K562 (cell line): ENCODE measurements around the gene RSRC1. TPM values are rescaled to one million over a fixed set of nuclear protein-coding genes. Genes with fewer than 3 reads are reported as not detected.

Source experiments
- ATAC-seq: fragments of 200-7000 bp; cut with Tn5 transposase; 3 replicates; pipeline ENCODE4 v1.9.1; 2020; ENCODE audit warnings: moderate library complexity
- BruUV-seq: library from RNA; stranded (reverse); fragments of 400-500 nt; replicated peaks from 2 replicates; lab custom pipeline; 2021; lab: Mats Ljungman, UMichigan
- CTCF ChIA-PET: fragments of 300-600 bp; formaldehyde crosslinking; extraction: SDS; loops from one replicate; lab custom pipeline; 2021; ENCODE audit warnings: low intra/inter-chr PET ratio; lab: Yijun Ruan, JAX
- POLR2A ChIA-PET: fragments of 300-600, 350-650 bp; sonication (Branson Sonifier 250); formaldehyde crosslinking; extraction: SDS; loops from one replicate; lab custom pipeline; 2021; ENCODE audit warnings: antibody characterized with exemption, inconsistent platforms; lab: Yijun Ruan, JAX
- DNase-seq, 4 experiments: peaks; one replicate each; pipeline versions ENCODE4 v3.0.0 to v3.0.0-alpha.2; 2011 to 2018; ENCODE audit warnings: low spot score in 3 of 4, mixed read lengths in 3 of 4; ENCODE audit errors: extremely low read depth in 1 of 4
- FAIRE-seq: peaks from 2 replicates; lab custom pipeline; 2011; peaks lifted over from hg19 to GRCh38; lab: Jason Lieb, UNC
- H2AFZ ChIP-seq: 2 replicates; pipeline ENCODE4 v1.6.0; 2011; ENCODE audit warnings: low read depth, low read length, control low read depth, inconsistent platforms
- H3K27ac ChIP-seq: fragments of 200-600 bp; 3 replicates; pipeline ENCODE4 v1.8.0; 2011; ENCODE audit warnings: low read depth, mild to moderate bottlenecking, control low read depth, inconsistent platforms, low read length, moderate library complexity, mixed read lengths; ENCODE audit errors: extremely low read depth
- H3K27me3 ChIP-seq, 2 experiments: fragments of 300-600 bp in 1 of 2; 2 replicates in 1 of 2; 3 replicates in 1 of 2; pipeline versions ENCODE4 v1.6.0 to v1.8.0; 2011; ENCODE audit warnings: inconsistent platforms in 2 of 2, low read length in 2 of 2, mild to moderate bottlenecking in 1 of 2, mixed read lengths in 1 of 2, moderate library complexity in 1 of 2; ENCODE audit not compliant: control insufficient read depth in 2 of 2, insufficient read depth in 2 of 2
- H3K36me3 ChIP-seq: fragments of 300-600 bp; 3 replicates; pipeline ENCODE4 v1.8.0; 2011; ENCODE audit warnings: mild to moderate bottlenecking, low read length, inconsistent platforms; ENCODE audit not compliant: control insufficient read depth, insufficient read depth
- H3K4me1 ChIP-seq, 2 experiments: fragments of 200-600 bp in 1 of 2; replicated peaks in 1 of 2; 2 replicates in 1 of 2; 3 replicates in 1 of 2; pipeline versions ENCODE4 v1.5.1 to v1.8.0; 2011; ENCODE audit warnings: inconsistent platforms in 2 of 2, low read length in 2 of 2, mild to moderate bottlenecking in 1 of 2, mixed read lengths in 1 of 2, moderate library complexity in 1 of 2; ENCODE audit not compliant: control insufficient read depth in 2 of 2, insufficient read depth in 2 of 2
- H3K4me2 ChIP-seq: 2 replicates; pipeline ENCODE4 v1.6.1; 2011; ENCODE audit warnings: low read length, control low read depth, inconsistent platforms, mixed read lengths; ENCODE audit not compliant: insufficient read depth
- H3K4me3 ChIP-seq: fragments of 200-600 bp; sonication (generic), shearing (Covaris generic); 2 replicates; pipeline ENCODE4 v1.5.1; 2016; ENCODE audit warnings: control low read depth, inconsistent platforms
- H3K79me2 ChIP-seq: fragments of 200-600 bp; 3 replicates; pipeline ENCODE4 v1.8.0; 2011; ENCODE audit warnings: low read length, inconsistent platforms; ENCODE audit not compliant: control insufficient read depth, insufficient read depth
- H3K9ac ChIP-seq, 2 experiments: 2 replicates each; pipeline versions ENCODE4 v1.6.0 to v1.6.1; 2011; ENCODE audit warnings: low read depth in 2 of 2, low read length in 2 of 2, control low read depth in 1 of 2, inconsistent platforms in 1 of 2, mild to moderate bottlenecking in 1 of 2, mixed read lengths in 1 of 2; ENCODE audit not compliant: insufficient read depth in 1 of 2
- H3K9me1 ChIP-seq: one replicate; pipeline ENCODE4 v1.6.0; 2011; ENCODE audit warnings: inconsistent platforms, mild to moderate bottlenecking, low read length, moderate library complexity; ENCODE audit not compliant: control insufficient read depth, insufficient read depth
- H3K9me3 ChIP-seq: replicated peaks from 2 replicates; pipeline ENCODE4 v1.5.1; 2011; ENCODE audit warnings: low read depth, low read length, inconsistent platforms; ENCODE audit not compliant: control insufficient read depth, insufficient read depth
- H4K20me1 ChIP-seq: replicated peaks from 2 replicates; pipeline ENCODE4 v1.6.1; 2011; ENCODE audit warnings: low read length, inconsistent platforms, mixed read lengths; ENCODE audit not compliant: control insufficient read depth, insufficient read depth
- ARNT ChIP-seq, 2 experiments: fragments of 450-650 bp; IDR thresholded peaks; 2 replicates each; pipeline ENCODE4 v1.6.1; 2016; ENCODE audit warnings: mild to moderate bottlenecking in 1 of 2
- BCL6 ChIP-seq: fragments of 250-450 bp; sonication (Bioruptor Pico); IDR thresholded peaks from 2 replicates; pipeline ENCODE4 v1.4.0; 2020
- C11orf30 ChIP-seq: fragments of 450-650 bp; IDR thresholded peaks from 2 replicates; pipeline ENCODE4 v1.6.1; 2016; ENCODE audit warnings: low read depth, mild to moderate bottlenecking
- CHD1 ChIP-seq: fragments of 200-600 bp; sonication (generic); IDR thresholded peaks from one replicate; pipeline ENCODE4 v1.6.1; 2012; ENCODE audit warnings: mild to moderate bottlenecking, moderate library complexity, low read length, inconsistent platforms
- POLR2AphosphoS5 ChIP-seq: IDR thresholded peaks from 2 replicates; pipeline ENCODE4 v1.6.1; 2011; ENCODE audit warnings: mild to moderate bottlenecking, low read depth, low read length, moderate library complexity; ENCODE audit not compliant: control insufficient read depth, insufficient read depth
- SIN3B ChIP-seq: fragments of 450-650 bp; IDR thresholded peaks from 2 replicates; pipeline ENCODE4 v1.6.1; 2017; ENCODE audit warnings: low read depth, mild to moderate bottlenecking, moderate library complexity
- SMC3 ChIP-seq: conservative IDR thresholded peaks from 2 replicates; pipeline ENCODE4 v1.6.1; 2011; ENCODE audit warnings: low read depth, low read length, improper control_type of control experiment; ENCODE audit not compliant: insufficient read depth
- ZNF316 ChIP-seq: fragments of 450-650 bp; IDR thresholded peaks from 2 replicates; pipeline ENCODE4 v1.6.1; 2016
- ZNF449 ChIP-seq: fragments of 250-450 bp; sonication (Bioruptor Pico); IDR thresholded peaks from 2 replicates; pipeline ENCODE4 v1.8.0; 2022; ENCODE audit warnings: moderate library complexity, mild to moderate bottlenecking, inconsistent platforms
- WGBS: fragments of 100-300 bp; shearing (Covaris generic); methylation state at CpG from one replicate; pipeline ENCODE4 v1.1.6; 2016; ENCODE audit warnings: low coverage, mixed read lengths; ENCODE audit not compliant: insufficient coverage; ENCODE audit errors: missing lambda C conversion rate; 5-methylcytosine and 5-hydroxymethylcytosine counted together
- in situ Hi-C: fragments of 300-500 bp; cut with MboI; formaldehyde crosslinking; loops from 4 replicates; pipeline ENCODE4 v1.15.0; 2018; ENCODE audit warnings: inconsistent platforms, mixed read lengths
- intact Hi-C: fragments of 100-400 bp; cut with micrococcal nuclease; formaldehyde crosslinking; loops from 2 replicates; pipeline ENCODE4 v1.14.2; 2022
- polyA plus RNA-seq, 8 experiments: library from polyadenylated mRNA; depleted of rRNA in 4 of 8; stranded (reverse) in 5 of 8; unstranded in 3 of 8; fragments of >200 nt; fragmentation: Nextera tagmentation in 2 of 8; fragmentation: Illumina TruSeq in 1 of 8; extraction: Ambion mirVana in 2 of 8; extraction: Trizol in 1 of 8; gene quantifications; 2 replicates each; pipeline versions ENCODE4 v1.2.1 to v1.2.3, GENCODE V29; 2011 to 2014; ENCODE audit warnings: inconsistent platforms in 1 of 8, missing spikeins in 1 of 8
- total RNA-seq, 7 experiments: library from RNA; depleted of rRNA in 6 of 7; stranded (reverse); fragments of >200 nt in 6 of 7; fragmentation: Illumina TruSeq in 2 of 7; extraction: Trizol in 2 of 7; gene quantifications; 2 replicates each; pipeline versions ENCODE4 v1.2.1 to v1.2.3, GENCODE V29; 2011 to 2021; ENCODE audit warnings: low replicate concordance in 1 of 7
- TF ChIP-seq, protein P1 (sequence below), 3 experiments: IDR thresholded peaks in 2 of 3; conservative IDR thresholded peaks in 1 of 3; 2 replicates each; pipeline ENCODE4 v1.5.1; 2011 to 2012; ENCODE audit warnings: low read length in 3 of 3, mild to moderate bottlenecking in 3 of 3, control low read depth in 2 of 3, improper control_type of control experiment in 1 of 3, inconsistent platforms in 1 of 3, low read depth in 1 of 3, mixed read lengths in 1 of 3, moderate library complexity in 1 of 3; ENCODE audit not compliant: insufficient read depth in 2 of 3

The RSRC1 gene
- total and polyA plus RNA-seq, 9 of the 15 experiments (the other 6 are each of a cell fraction or from before 2014, with no cell fraction given) = 19.3 to 128 (median 75.5) TPM

DNA sequence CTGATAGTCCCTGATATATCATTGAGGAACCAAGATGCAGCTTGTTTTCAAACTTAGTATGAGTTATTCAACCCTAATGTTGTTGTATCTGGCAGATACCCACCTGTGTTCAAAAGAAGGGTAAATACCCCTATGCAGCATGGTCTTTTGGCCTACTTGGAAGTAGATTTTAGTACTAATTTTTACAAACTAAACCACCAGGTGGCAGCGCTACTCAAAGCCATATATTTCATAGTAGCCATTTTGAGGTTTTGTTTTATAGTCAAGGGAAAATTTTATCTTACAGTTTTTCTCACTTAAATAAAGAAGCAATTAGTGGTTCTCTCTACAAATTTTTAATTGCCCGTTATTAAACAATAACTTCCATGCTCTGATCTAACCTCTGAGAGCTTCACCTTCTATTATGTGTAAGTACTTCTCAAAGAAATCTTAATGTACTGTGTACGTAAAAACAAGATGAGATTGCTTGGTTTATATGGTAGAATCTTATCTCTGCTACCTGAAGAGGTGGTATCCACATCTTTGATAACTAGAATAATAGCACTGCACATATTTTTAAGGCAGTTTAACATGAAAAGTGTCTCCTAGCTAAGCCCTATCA, 429.6 kb downstream of the RSRC1 start (continued):
- TF ChIP-seq SIN3B (no peak), SMC3 (peak; percentile 32; the same call in 1 of the 2 replicates), ARNT (IDR thresholded peaks at IDR 0.05) (peak in 1 of 2 experiments; percentile 20; a peak in 1 of 4 replicates)
- TF ChIP-seq, protein P1, sequence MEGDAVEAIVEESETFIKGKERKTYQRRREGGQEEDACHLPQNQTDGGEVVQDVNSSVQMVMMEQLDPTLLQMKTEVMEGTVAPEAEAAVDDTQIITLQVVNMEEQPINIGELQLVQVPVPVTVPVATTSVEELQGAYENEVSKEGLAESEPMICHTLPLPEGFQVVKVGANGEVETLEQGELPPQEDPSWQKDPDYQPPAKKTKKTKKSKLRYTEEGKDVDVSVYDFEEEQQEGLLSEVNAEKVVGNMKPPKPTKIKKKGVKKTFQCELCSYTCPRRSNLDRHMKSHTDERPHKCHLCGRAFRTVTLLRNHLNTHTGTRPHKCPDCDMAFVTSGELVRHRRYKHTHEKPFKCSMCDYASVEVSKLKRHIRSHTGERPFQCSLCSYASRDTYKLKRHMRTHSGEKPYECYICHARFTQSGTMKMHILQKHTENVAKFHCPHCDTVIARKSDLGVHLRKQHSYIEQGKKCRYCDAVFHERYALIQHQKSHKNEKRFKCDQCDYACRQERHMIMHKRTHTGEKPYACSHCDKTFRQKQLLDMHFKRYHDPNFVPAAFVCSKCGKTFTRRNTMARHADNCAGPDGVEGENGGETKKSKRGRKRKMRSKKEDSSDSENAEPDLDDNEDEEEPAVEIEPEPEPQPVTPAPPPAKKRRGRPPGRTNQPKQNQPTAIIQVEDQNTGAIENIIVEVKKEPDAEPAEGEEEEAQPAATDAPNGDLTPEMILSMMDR (IDR thresholded peaks at IDR 0.05 in 2 of 3, conservative IDR thresholded peaks at IDR 0.05 in 1 of 3; ENCODE audit: insufficient read depth in 2 of 3, low read depth in 1 of 3, low read length in 3 of 3) = peak; percentile 35 to 63 (median 48); a peak in 4 of 6 replicates
- TF ChIP-seq, all 486 proteins: peak for 7

- BruUV-seq = no TSS peak
- FAIRE-seq (no peak), DNase-seq (no peak), ATAC-seq (no peak)
- Histone ChIP-seq H3K9ac (no peak overlapping the region), H3K27ac (no peak overlapping the region), H3K4me2 (no peak overlapping the region), H3K4me1 (no peaks in the 10 kb centered on the region), H3K4me3 (no peak overlapping the region), H4K20me1 (no peaks in the 10 kb centered on the region), H3K9me3 (no peaks in the 10 kb centered on the region), H3K79me2 (no peaks in the 10 kb centered on the region), H3K27me3 (no peaks in the 10 kb centered on the region), H3K36me3 (peaks cover 17% of the 10 kb centered on the region; the same call in 1 of the 3 replicates), H2AFZ (0 out of 2 replicates have a peak overlapping the region, but pooled peaks have one; percentile 67), H3K9me1 (no peaks in the 10 kb centered on the region)
- CTCF ChIA-PET = interaction anchor here (0.7 to 3.0 kb wide), 3 partner anchors 120 to 677 kb away, joined by 3 to 14 read pairs (median 3); no protein-coding TSS in a partner anchor
- WGBS = 18% methylated on average over 1 of the region's 1 CpG
- POLR2A ChIA-PET = interaction anchor here (0.7 kb wide), 1 partner anchor 37 kb away, joined by 3 read pairs; no protein-coding TSS in a partner anchor
- intact Hi-C loops = no loop called here
- TF ChIP-seq POLR2AphosphoS5 (no peak), CHD1 (no peak), C11orf30 (peak; percentile 18; the same call in 1 of the 2 replicates), BCL6 (CRISPR knock-in tag) (no peak), ZNF316 (peak; percentile 60), ZNF449 (CRISPR knock-in tag) (no peak)
- in situ Hi-C loops = no loop called here
These were observed 430.2 kb downstream of the RSRC1 start for GRCh38 chr3:158540066-158540465.
